ENCODE results near the gene LTBP3. TPM values are rescaled to one million over a fixed set of nuclear protein-coding genes. Genes with fewer than 3 reads are reported as not detected.

LTBP3 gene
- total RNA-seq = 100 to 1,000 TPM in 7 of 9 donors, 10 to 100 TPM in 2; 43.4 to 362 (median 218) TPM
- 100 to 1,000 TPM in 2 of 3 donors, 10 to 100 TPM in 1; 40.2 to 323 (median 265) TPM for polyA plus RNA-seq
- long read RNA-seq, donor 1, transcript LTBP3-220 (6 exons, 748 nt) = major isoform, 6 of 36 reads
- long read RNA-seq, donor 1, partial matches to known transcripts = 28 of 36 reads
- long read RNA-seq, donor 1, other reads (novel, unspliced or antisense) = 0 of 36 reads
- long read RNA-seq, donor 2, partial matches to known transcripts = 41 of 46 reads
- long read RNA-seq, donor 2, other reads (novel, unspliced or antisense) = 0 of 46 reads
- long read RNA-seq, donor 3, partial matches to known transcripts = 0 of 4 reads
- long read RNA-seq, donor 3, other reads (novel, unspliced or antisense) = 0 of 4 reads
- long read RNA-seq, donor 4, transcript LTBP3-220 (6 exons, 748 nt) = major isoform, 9 of 30 reads
- long read RNA-seq, donor 4, partial matches to known transcripts = 18 of 30 reads
- long read RNA-seq, donor 4, other reads (novel, unspliced or antisense) = 3 of 30 reads
- long read RNA-seq, donor 5, transcript LTBP3-220 (6 exons, 748 nt) = major isoform, 13 of 140 reads
- long read RNA-seq, donor 5, transcript LTBP3-221 (17 exons, 3,327 nt) = minor isoform, 12 of 140 reads
- long read RNA-seq, donor 5, partial matches to known transcripts = 89 of 140 reads
- long read RNA-seq, donor 5, other reads (novel, unspliced or antisense) = 22 of 140 reads
- long read RNA-seq, donor 6, transcript LTBP3-220 (6 exons, 748 nt) = major isoform, 7 of 17 reads
- long read RNA-seq, donor 6, partial matches to known transcripts = 7 of 17 reads
- long read RNA-seq, donor 6, other reads (novel, unspliced or antisense) = 3 of 17 reads
- long read RNA-seq, donor 7, partial matches to known transcripts = 15 of 19 reads
- long read RNA-seq, donor 7, other reads (novel, unspliced or antisense) = 0 of 19 reads
- long read RNA-seq, donor 8, transcript LTBP3-220 (6 exons, 748 nt) = major isoform, 5 of 53 reads
- long read RNA-seq, donor 8, partial matches to known transcripts = 46 of 53 reads
- long read RNA-seq, donor 8, other reads (novel, unspliced or antisense) = 0 of 53 reads
- long read RNA-seq, donor 9, partial matches to known transcripts = 22 of 25 reads
- long read RNA-seq, donor 9, other reads (novel, unspliced or antisense) = 0 of 25 reads
- long read RNA-seq, donor 10, partial matches to known transcripts = 54 of 82 reads
- long read RNA-seq, donor 10, other reads (novel, unspliced or antisense) = 25 of 82 reads

GRCh38 chr11:65558002-65558929 is at the start of gene LTBP3:
TSS of gene LTBP3 (minus strand) at chr11:65558359. CDS start at chr11:65557959, 400 bp downstream.
- H3K36me3 ChIP-seq (replicated peaks in 1 of 2) = peaks cover 0 to 7% of the 10 kb centered on the region in 2 donors
- TF ChIP-seq, protein P1, sequence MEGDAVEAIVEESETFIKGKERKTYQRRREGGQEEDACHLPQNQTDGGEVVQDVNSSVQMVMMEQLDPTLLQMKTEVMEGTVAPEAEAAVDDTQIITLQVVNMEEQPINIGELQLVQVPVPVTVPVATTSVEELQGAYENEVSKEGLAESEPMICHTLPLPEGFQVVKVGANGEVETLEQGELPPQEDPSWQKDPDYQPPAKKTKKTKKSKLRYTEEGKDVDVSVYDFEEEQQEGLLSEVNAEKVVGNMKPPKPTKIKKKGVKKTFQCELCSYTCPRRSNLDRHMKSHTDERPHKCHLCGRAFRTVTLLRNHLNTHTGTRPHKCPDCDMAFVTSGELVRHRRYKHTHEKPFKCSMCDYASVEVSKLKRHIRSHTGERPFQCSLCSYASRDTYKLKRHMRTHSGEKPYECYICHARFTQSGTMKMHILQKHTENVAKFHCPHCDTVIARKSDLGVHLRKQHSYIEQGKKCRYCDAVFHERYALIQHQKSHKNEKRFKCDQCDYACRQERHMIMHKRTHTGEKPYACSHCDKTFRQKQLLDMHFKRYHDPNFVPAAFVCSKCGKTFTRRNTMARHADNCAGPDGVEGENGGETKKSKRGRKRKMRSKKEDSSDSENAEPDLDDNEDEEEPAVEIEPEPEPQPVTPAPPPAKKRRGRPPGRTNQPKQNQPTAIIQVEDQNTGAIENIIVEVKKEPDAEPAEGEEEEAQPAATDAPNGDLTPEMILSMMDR (IDR thresholded peaks at IDR 0.05) = no peak
- peak in 1 of 2 donors; percentile 56 for TF ChIP-seq POLR2A (IDR thresholded peaks at IDR 0.05)
- intact Hi-C loops (cut with DNase I) = no loop called here
- H3K9me3 ChIP-seq (replicated peaks in 1 of 3) = no peaks in the 10 kb centered on the region
- peak within 1 kb of the TSS in 2 of 4 donors; percentile 44 to 82 for H3K4me3 ChIP-seq
- WGBS, 4 donors = 0 to 1% (median 0%) methylated on average over 1 to 79 of the region's 79 CpGs
- DNase-seq = peak; percentile 82 to 88 (median 86)
- H3K4me1 ChIP-seq (replicated peaks in 1 of 2) = peaks cover 40 to 61% of the 10 kb centered on the region in 2 donors
- H3K27me3 ChIP-seq = no peaks in the 10 kb centered on the region
- H3K27ac ChIP-seq = peak within 1 kb of the TSS; percentile 86 to 96 (median 88)

DNA sequence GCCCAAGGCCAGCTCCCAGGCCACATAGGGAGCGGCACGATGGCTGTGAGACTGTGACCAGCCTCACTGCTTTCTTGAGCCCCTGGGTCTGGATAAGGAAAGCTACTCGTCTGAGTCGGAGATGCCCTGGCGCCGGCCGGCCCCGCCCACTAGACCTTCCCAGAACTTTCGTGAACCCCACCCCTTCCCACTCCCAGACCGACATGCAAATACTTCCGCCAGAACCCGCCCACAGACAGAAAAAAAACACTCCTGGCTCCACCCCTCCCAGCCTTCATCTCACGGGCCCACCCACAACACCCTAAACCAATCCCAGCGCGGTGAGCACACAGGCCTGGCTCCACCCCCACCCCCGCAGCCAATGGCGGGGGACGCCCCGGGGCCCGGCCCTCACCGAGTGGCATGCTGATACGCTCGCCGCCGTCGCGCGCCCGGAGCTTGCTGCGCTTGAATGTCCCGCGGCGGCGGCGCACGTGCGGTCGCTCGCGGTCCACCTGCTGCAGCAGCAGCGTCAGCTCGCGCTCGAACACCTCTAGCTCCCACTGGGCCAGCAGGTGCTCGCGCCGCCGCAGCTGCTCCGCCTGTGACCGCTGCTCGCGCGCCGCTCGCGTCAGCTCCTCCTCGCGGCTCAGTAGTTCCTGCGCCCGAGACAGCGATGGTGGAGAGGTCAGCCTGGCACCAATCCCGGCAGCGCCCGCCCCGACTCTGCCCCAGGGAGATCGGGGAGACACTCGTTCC is 48.9 kb upstream of the LTBP3 start:
- 30 to 53% (median 43%) methylated on average over 15 to 67 of the region's 67 CpGs for WGBS, 4 donors
- Histone ChIP-seq H3K36me3 (replicated peaks in 1 of 2) (peaks cover 0 to 62% of the 10 kb centered on the region in 2 donors), H3K27ac (peak overlapping the region in 3 of 5 donors; percentile 30 to 86 (median 79)), H3K27me3 (no peaks in the 10 kb centered on the region), H3K4me3 (no peak overlapping the region), H3K4me1 (replicated peaks in 1 of 2) (peaks cover 11 to 43% of the 10 kb centered on the region in 2 donors), H3K9me3 (replicated peaks in 1 of 3) (no peaks in the 10 kb centered on the region)
- intact Hi-C loops (cut with DNase I) = no loop called here
- DNase-seq = peak; percentile 91 to 98 (median 96)
- TF ChIP-seq, protein P1 (IDR thresholded peaks at IDR 0.05) = no peak
- TF ChIP-seq POLR2A (IDR thresholded peaks at IDR 0.05) = no peak

- TF ChIP-seq POLR2A (IDR thresholded peaks at IDR 0.05) = no peak
- TF ChIP-seq, protein P1 (IDR thresholded peaks at IDR 0.05) = no peak
- peaks cover 0 to 59% of the 10 kb centered on the region in 2 donors for H3K36me3 ChIP-seq (replicated peaks in 1 of 2)
Observed at GRCh38 chr11:65604258-65604657, 46.1 kb upstream of the LTBP3 start.

More at GRCh38 chr11:65604258-65604657, 46.1 kb upstream of the LTBP3 start:
- H3K4me3 ChIP-seq = no peak overlapping the region
- intact Hi-C loops (cut with DNase I) = no loop called here
- H3K27me3 ChIP-seq = no peaks in the 10 kb centered on the region
- H3K9me3 ChIP-seq (replicated peaks in 1 of 3) = no peaks in the 10 kb centered on the region
- WGBS, 4 donors = 97 to 100% (median 100%) methylated on average over 1 of the region's 1 CpG; no CpG with 5 or more reads in 1 of the 4 donors
- H3K4me1 ChIP-seq (replicated peaks in 1 of 2) = peaks cover 11 to 17% of the 10 kb centered on the region in 2 donors
- no peak for DNase-seq
- H3K27ac ChIP-seq = no peak overlapping the region

All from adrenal gland (tissue), 19 donors.